PC-3 (cell line): ENCODE measurements around the gene TRPV5.

Experiments used
- EZH2 ChIP-seq: fragments of 300-600 bp; sonication (generic); IDR thresholded peaks from one replicate; pipeline ENCODE4 v1.6.1; 2017; ENCODE audit warnings: antibody characterized with exemption, mild to moderate bottlenecking, low read length; ENCODE audit not compliant: unreplicated experiment
- EZH2phosphoT487 ChIP-seq: fragments of 300-600 bp; sonication (generic); IDR thresholded peaks from 2 replicates; pipeline ENCODE4 v1.6.1; 2018; ENCODE audit warnings: mild to moderate bottlenecking, antibody characterized with exemption, low read length, borderline replicate concordance
- TF ChIP-seq, protein P1 (sequence below): fragments of 300-600 bp; sonication (generic); conservative IDR thresholded peaks from 2 replicates; pipeline ENCODE4 v1.5.1; 2017; ENCODE audit warnings: antibody characterized with exemption, low read depth, mild to moderate bottlenecking, low read length

DNA sequence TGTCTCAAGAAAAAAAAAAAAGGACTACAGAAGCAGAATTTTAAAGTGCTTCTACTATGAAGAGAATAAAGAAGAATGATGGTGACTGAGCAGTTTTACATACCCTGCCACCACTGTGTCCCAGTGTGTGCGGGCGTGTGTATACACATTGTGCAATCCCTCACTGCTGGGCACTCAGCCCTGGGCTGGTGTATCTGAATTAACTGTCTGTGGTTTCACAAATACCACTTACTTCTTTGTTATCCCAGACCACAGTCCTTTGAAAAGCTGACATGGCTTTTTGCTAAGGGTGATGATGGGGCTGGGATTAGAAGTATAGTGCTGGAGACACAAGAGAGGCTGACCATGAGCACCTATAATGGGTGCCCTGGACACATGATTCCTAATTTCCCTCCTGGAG, 26.9 kb downstream of the TRPV5 start:
- TF ChIP-seq EZH2phosphoT487 = no peak
- TF ChIP-seq, protein P1, sequence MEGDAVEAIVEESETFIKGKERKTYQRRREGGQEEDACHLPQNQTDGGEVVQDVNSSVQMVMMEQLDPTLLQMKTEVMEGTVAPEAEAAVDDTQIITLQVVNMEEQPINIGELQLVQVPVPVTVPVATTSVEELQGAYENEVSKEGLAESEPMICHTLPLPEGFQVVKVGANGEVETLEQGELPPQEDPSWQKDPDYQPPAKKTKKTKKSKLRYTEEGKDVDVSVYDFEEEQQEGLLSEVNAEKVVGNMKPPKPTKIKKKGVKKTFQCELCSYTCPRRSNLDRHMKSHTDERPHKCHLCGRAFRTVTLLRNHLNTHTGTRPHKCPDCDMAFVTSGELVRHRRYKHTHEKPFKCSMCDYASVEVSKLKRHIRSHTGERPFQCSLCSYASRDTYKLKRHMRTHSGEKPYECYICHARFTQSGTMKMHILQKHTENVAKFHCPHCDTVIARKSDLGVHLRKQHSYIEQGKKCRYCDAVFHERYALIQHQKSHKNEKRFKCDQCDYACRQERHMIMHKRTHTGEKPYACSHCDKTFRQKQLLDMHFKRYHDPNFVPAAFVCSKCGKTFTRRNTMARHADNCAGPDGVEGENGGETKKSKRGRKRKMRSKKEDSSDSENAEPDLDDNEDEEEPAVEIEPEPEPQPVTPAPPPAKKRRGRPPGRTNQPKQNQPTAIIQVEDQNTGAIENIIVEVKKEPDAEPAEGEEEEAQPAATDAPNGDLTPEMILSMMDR = no peak
- TF ChIP-seq EZH2 = no peak
